GM19238 (cell line): ENCODE data around the gene SLC27A1.
"Not testable (repeated sequence)": the region's sequence is repeated elsewhere in the genome, so short reads cannot be mapped to it uniquely, and the experiment has no call there.

Source experiments
- DNase-seq: peaks from one replicate; pipeline ENCODE4 v3.0.0; 2011; ENCODE audit warnings: low spot score; ENCODE audit not compliant: insufficient read length

Gene SLC27A1

GRCh38 chr19:17538684-17539237 lies 68.4 kb downstream of the SLC27A1 start:
- DNase-seq: no peak

- peak; percentile 91 for DNase-seq
Observed at GRCh38 chr19:17539238-17540117, 69.2 kb downstream of the SLC27A1 start.

GRCh38 chr19:17540174-17540573 lies 69.8 kb downstream of the SLC27A1 start:
- DNase-seq: no peak

GRCh38 chr19:17541184-17541759 lies 70.9 kb downstream of the SLC27A1 start:
- DNase-seq: no peak

- no peak for DNase-seq
Observed at GRCh38 chr19:17542042-17542441, 71.7 kb downstream of the SLC27A1 start.

GRCh38 chr19:17542793-17543582 lies 72.7 kb downstream of the SLC27A1 start:
- no peak for DNase-seq

GRCh38 chr19:17543986-17544385 lies 73.7 kb downstream of the SLC27A1 start:
- DNase-seq: no peak

GRCh38 chr19:17544418-17544817 lies 74.1 kb downstream of the SLC27A1 start:
- DNase-seq: no peak

- no peak for DNase-seq
Observed at GRCh38 chr19:17548145-17548544, 77.8 kb downstream of the SLC27A1 start.

- no peak for DNase-seq
Observed at GRCh38 chr19:17549085-17549740, 78.9 kb downstream of the SLC27A1 start.

GRCh38 chr19:17550076-17550667 lies 79.8 kb downstream of the SLC27A1 start:
- DNase-seq: no peak

- DNase-seq: not testable (repeated sequence)
Observed at GRCh38 chr19:17552735-17553134, 82.4 kb downstream of the SLC27A1 start.

GRCh38 chr19:17553256-17553655 lies 82.9 kb downstream of the SLC27A1 start:
- DNase-seq: no peak

GRCh38 chr19:17554968-17555479 lies 84.7 kb downstream of the SLC27A1 start:
- no peak for DNase-seq

- DNase-seq: peak; percentile 98
Observed at GRCh38 chr19:17555480-17555928, 85.2 kb downstream of the SLC27A1 start, which contains the start of gene COLGALT1. Gene COLGALT1 (plus strand): TSS chr19:17555649. CDS start chr19:17555714, 65 bp downstream.
